ENCODE data around the gene KCNC2.

GRCh38 chr12:75196408-75196807 is 13.2 kb downstream of the KCNC2 start:
- TF ChIP-seq CTCF (IDR thresholded peaks at IDR 0.05) (no peak), EP300 (IDR thresholded peaks at IDR 0.05) (no peak), POLR2AphosphoS5 (IDR thresholded peaks at IDR 0.05) (no peak), POLR2A (IDR thresholded peaks at IDR 0.05; ENCODE audit: low read depth) (no peak)
